NCI-H1048 (cell line): ENCODE data around the gene ERBB3.
A peak's percentile ranks its signal among the peaks of the same experiment; 100 is the strongest.
"Not testable (repeated sequence)": the region's sequence is repeated elsewhere in the genome, so short reads cannot be mapped to it uniquely, and the experiment has no call there.

Source experiments
- DNase-seq: peaks from one replicate; lab custom pipeline; 2025; lab: John Stamatoyannopoulos, UW

Gene ERBB3

DNA sequence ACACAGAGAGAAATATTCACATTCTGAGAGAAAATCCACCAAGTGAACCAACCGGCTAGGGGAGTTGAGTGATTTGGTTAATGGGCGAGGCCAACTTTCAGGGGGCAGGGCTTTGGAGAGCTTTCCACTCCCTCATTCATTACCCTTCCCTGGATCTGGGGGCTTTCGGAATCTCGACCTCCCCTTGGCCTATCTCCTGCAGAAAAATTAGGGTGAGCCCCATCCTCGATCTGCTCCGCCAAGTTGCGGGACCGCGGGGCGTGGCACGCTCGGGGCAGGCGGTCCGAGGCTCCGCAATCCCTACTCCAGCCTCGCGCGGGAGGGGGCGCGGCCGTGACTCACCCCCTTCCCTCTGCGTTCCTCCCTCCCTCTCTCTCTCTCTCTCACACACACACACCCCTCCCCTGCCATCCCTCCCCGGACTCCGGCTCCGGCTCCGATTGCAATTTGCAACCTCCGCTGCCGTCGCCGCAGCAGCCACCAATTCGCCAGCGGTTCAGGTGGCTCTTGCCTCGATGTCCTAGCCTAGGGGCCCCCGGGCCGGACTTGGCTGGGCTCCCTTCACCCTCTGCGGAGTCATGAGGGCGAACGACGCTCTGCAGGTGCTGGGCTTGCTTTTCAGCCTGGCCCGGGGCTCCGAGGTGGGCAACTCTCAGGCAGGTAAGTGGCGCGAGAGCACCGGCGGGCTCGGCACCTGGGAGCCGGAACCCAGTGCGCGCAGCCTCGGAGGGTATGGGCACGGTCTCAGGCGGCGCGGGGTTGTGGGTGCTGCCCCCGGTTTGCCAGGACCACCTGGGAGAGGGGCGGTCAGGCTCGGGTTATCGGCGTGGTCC lies at the start of gene ERBB3:
TSS of gene ERBB3 (plus strand) at position 443 of the 833 bp plus-strand sequence. CDS start at position 579, 136 bp downstream.
- peak; percentile 76 for DNase-seq

DNA sequence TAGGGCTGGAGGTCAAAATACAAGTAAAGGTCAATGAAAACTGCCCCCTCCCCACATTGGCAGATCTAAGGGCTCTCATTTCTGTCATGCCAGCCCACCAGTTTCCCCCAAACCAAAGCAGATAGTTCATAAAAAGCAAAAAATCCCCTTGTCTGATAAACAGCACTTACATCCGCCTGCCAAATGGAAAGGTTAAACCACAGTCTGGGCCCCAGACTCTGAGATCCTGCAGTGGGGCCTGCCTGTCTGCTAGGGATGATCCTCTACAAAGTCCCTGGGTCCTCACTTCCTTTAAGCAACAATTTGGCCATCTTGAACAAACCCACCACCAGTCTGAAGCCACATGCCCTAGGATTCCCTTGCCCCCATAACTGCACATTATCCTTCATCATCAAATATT lies 48.0 kb upstream of the ERBB3 start:
- DNase-seq, result no peak

DNA sequence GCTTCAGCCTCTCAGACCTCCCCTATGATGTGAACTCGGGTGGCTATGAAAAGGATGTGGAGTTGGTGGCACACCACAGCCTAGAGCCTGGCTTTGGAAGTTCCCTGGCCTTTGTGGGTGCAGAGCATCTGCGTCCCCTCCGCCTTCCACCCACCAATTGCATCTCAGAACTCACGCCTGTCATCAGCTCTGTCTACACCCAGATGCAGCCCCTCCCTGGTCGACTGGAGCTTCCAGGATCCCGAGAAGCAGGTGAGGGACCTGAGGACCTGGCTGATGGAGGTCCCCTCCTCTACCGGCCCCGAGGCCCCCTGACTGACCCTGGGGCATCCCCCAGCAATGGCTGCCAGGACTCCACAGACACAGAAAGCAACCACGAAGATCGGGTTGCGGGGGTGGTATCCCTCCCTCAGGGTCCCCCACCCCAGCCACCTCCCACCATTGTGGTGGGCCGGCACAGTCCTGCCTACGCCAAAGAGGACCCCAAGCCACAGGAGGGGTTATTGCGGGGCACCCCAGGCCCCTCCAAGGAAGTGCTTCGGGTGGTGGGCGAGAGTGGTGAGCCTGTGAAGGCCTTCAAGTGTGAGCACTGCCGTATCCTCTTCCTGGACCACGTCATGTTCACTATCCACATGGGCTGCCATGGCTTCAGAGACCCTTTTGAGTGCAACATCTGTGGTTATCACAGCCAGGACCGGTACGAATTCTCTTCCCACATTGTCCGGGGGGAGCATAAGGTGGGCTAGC lies 45.2 kb upstream of the ERBB3 start:
- DNase-seq, result no peak

- DNase-seq, result no peak
These were observed 42.8 kb upstream of the ERBB3 start for GRCh38 chr12:56037161-56037560.

DNA sequence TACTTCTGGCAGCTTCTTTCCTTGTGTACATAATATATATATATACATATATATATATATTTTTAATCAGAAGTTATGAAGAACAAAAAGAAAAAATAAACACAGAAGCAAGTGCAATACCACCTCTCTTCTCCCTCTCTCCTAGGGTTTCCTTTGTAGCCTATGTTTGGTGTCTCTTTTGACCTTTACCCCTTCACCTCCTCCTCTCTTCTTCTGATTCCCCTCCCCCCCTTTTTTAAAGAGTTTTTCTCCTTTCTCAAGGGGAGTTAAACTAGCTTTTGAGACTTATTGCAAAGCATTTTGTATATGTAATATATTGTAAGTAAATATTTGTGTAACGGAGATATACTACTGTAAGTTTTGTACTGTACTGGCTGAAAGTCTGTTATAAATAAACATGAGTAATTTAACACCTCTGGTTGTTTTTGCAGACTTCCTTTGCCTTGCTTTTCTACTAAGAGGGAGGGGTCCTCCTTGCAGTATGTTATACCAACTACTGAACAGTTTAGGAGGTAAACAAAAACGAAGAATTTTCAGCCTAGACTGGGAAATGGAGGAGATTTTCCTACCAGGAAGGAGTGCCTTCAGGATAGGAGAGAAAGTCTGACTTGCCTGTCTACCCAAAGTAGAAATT lies 41.8 kb upstream of the ERBB3 start:
- DNase-seq, result no peak

DNA sequence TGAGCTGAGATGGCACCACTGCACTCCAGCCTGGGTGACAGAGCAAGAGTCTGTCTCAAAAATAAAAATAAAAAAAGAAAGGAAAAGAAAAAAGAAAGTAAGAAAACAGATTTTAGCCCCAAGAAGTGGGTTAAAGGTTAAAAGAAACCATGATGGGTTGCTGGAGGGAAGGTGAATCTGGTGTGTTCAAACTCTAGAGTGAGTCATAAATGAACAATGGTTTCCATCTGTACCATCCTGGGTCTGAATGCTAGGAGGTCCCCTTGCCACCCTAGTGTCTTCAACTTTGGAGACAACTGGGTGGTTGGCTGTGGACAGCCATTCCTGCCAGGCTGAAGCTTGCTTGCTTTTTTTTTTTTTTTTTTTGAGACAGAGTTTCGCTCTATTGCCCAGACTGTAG lies 39.8 kb upstream of the ERBB3 start:
- DNase-seq, result no peak

- no peak for DNase-seq
These were observed 38.9 kb upstream of the ERBB3 start for GRCh38 chr12:56040963-56041551.

DNA sequence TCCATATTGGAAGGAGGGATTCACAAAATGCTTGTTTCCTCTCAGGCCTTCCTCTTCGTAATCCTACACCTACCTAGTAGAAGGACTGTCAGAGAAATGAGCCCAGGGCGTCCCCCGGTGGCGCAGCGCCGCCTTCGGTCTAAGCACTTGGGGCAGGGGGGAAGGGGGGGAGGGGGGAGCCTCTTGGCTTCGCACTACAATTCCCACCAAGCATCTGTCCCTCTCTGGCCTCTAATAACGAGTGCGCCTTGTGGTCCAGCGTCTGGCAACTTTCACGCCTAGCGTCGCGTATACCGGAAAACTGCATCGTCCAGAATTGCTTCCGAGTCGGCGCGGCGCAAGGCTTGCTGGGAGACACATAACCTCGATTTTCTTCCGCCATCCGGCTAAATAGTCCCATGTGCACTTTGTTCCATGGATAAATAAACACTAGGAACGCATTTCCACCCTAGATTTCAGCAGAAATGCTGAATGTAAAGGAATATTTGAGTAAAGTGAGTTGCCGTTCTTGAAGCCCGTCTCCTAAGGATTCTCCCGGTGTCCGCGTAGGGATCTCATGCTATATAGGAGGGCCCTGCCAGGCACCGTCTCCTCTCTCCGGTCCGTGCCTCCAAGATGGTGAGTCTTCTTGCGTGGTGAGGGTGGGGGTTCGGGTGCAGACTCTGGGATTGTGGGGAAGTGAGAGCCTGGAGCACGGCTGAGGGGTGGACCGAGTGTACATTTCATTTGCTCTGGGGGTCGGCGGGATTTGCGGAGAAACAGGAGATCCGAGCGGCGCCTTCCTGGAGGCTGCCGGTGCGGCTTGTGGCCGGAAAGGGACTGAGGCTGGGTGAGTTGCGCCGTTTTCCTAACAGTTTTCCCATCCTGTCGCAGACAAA lies 38.2 kb upstream of the ERBB3 start, which contains the start of gene RPS26:
TSS of gene RPS26 (plus strand) at position 367 of the 878 bp plus-strand sequence. CDS start at position 616, 249 bp downstream.
- peak; percentile 97 for DNase-seq

- DNase-seq, result not testable (repeated sequence)
These were observed 37.5 kb upstream of the ERBB3 start for GRCh38 chr12:56042430-56042813.

DNA sequence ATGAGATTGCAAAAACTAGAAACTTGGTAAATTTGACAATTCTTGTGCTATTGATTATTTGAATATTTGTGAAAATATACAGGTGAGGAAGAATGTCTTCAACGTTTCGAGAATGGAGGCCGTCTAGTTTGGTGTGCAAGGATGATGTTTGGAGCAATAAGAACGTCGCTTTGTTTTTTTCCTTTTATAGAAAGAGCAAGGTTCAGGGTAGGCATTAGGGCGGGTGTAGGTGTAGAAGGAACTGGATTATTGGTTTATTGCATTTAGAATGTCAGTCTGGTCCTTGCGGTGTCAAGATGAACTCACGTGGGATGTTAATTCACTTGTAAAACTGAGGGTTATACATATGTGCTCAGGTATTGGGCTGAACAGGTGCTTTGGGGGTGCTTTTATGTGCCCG lies 37.1 kb upstream of the ERBB3 start:
- no peak for DNase-seq

DNA sequence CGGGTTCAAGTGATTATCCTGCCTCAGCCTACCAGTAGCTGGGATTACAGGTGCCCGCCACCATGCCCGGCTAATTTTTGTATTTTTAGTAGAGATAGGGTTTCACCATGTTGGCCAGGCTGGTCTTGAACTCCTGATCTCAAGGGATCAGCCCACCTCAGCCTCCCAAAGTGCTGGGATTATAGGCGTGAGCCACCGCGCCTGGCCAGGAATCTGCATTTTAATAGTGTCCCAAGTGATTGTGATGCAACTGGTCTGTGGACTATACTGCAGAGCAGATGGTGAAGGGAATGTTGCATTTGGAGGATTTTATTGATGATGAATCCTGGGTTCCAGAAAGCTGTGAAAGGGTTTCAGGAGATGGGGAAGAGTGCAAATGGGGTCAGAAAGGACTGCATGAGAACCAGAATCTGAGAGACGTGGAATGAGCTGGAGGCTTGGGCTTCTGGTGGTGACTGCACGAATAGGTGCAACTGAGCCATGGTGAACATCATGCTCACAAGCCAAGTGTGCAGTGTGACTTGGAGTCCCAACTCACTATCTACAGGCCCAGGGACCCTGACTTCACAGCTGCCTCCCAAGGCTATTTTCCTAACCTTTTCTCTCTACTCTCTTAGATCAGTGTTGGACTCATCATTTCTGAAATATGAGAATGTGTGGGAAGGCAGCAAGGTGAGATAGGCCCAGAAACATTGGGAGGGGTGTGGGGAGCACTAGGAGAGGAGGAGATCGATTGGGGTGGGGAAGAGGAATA lies 33.8 kb upstream of the ERBB3 start:
- no peak for DNase-seq

DNA sequence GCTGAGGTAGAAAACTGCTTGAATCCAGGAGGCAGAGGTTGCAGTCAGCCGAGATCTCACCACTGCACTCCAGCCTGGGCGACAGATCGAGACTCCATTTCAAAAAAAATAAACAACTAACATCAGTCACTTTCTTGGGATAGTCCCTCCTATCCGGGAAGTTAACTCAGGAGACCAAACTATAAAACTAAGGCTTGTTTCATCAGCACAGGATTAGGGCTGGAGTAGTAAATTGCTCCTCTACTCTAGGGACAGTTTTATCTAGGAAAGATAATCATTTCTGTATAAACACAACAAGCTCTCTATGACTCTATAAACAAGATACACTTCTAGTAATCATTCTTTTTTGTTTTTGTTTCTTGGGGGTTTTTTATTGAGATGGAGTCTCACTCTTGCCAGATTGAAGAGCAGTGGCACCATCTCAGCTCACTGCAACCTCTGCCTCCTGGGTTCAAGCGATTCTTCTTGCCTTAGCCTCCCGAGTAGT lies 26.5 kb upstream of the ERBB3 start:
- no peak for DNase-seq

- not testable (repeated sequence) for DNase-seq
These were observed 20.0 kb upstream of the ERBB3 start for GRCh38 chr12:56059964-56060363.

DNA sequence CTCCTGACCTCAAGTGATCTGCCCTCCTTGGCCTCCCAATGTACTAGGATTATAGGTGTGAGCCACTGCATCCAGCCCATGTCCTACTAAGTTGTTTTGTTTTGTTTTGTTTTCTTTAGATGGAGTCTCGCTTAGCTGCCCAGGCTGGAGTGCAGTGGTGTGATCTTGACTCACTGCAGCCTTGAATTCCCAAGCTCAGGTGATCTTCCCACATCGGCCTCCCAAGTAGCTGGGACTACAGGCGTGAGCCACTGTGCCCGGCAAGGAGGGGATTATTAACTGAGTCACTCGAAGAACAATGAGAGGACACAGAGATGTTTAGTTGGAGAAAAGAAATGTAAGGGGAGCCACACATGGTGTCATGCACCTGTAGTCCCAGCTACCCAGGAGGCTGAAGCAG lies 18.0 kb upstream of the ERBB3 start:
- DNase-seq, result no peak

- DNase-seq, result no peak
These were observed 17.0 kb upstream of the ERBB3 start for GRCh38 chr12:56062996-56063395.

DNA sequence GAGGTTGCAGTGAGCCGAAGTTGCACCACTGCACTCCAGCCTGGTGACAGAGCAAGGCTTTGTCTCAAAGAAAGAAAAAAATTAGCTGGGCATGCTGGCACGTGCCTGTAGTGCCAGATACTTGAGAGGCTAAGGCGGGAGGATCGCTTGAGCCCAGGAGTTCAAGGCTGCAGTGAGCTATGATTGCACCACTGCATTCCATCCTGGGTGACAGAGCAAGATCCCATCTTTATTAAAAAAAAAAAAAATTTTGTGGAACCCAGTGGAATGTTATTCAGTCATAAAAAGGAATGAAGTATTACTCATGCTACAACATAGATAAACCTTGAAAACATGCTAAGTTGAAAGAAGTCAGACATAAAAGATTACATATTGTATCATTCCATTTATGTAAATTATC lies 8.3 kb upstream of the ERBB3 start:
- no peak for DNase-seq

- no peak for DNase-seq
These were observed 5.6 kb upstream of the ERBB3 start for GRCh38 chr12:56074396-56074795.

- DNase-seq, result not testable (repeated sequence)
These were observed 2.0 kb upstream of the ERBB3 start for GRCh38 chr12:56077966-56078365.

DNA sequence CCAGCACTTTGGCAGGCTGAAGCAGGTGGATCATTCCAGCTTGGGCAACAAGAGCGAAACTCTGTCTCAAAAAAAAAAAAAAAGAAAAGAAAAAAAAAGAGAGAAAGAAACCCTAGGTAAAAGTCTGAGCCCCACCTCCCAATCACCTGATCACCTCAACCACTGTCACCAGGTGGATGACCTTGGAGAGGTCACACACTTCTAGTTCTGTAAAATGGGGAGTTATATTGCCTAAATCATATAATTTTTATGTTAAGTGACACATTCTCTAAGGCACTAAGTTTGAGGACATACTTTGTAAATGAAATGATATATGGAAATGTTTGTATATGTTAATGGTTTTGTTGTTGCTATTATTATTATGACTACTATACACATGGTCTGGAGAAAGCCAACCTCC lies 1.5 kb upstream of the ERBB3 start:
- DNase-seq, result no peak

DNA sequence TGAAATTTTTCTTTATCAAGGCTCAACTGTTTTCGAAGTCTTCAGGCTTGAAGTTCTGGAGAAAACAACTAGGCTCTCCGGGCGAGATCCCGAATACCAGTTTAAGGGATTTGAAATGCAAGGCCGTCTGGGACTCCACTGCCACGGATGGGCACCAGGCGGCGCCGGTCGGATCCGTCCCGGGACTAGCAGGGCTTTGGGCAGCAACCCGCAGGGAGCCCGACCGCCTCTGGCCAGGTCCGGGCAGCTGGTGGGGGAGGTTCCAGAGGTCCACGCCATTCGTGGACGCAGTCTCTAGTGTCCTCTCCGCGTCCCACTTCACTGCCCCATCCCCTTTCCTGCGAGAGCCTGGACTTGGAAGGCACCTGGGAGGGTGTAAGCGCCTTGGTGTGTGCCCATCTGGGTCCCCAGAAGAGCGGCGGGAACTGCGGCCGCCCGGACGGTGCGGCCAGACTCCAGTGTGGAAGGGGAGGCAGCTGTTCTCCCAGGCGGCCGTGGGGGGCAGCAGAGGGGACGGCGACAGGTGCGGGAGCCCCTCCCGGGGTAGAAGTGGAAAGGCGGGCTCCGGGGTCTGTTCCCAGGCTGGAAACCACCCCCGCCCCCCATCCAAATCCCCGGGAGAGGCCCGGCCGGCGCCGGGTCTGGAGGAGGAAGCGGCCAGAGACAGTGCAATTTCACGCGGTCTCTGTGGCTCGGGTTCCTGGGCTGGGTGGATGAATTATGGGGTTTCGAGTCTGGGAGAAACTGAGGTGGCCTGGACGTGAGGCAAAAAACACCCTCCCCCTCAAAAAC lies 838 bp upstream of the ERBB3 start:
- no peak for DNase-seq
